ENCODE data around the gene GALNTL6.

The GALNTL6 gene

GRCh38 chr4:172495769-172496168, 682.6 kb downstream of the GALNTL6 start:
- H3K4me3 ChIP-seq (ENCODE audit: control insufficient read depth, low read depth, low read length): no peak overlapping the region
- no peak for DNase-seq (ENCODE audit: low read depth)
- TF ChIP-seq CTCF (IDR thresholded peaks at IDR 0.05; ENCODE audit: control insufficient read depth, insufficient read depth, low read depth, low read length, missing control alignments): no peak

GRCh38 chr4:172497321-172497720, 684.1 kb downstream of the GALNTL6 start:
- no peak overlapping the region for H3K4me3 ChIP-seq (ENCODE audit: control insufficient read depth, low read depth, low read length)
- no peak for TF ChIP-seq CTCF (IDR thresholded peaks at IDR 0.05; ENCODE audit: control insufficient read depth, insufficient read depth, low read depth, low read length, missing control alignments)
- DNase-seq (ENCODE audit: low read depth): no peak

- TF ChIP-seq CTCF (IDR thresholded peaks at IDR 0.05; ENCODE audit: control insufficient read depth, insufficient read depth, low read depth, low read length, missing control alignments): no peak
- no peak overlapping the region for H3K4me3 ChIP-seq (ENCODE audit: control insufficient read depth, low read depth, low read length)
- no peak for DNase-seq (ENCODE audit: low read depth)
These were observed 700.8 kb downstream of the GALNTL6 start for GRCh38 chr4:172514011-172514410.

GRCh38 chr4:172514801-172515200, 701.6 kb downstream of the GALNTL6 start:
- no peak for TF ChIP-seq CTCF (IDR thresholded peaks at IDR 0.05; ENCODE audit: control insufficient read depth, insufficient read depth, low read depth, low read length, missing control alignments)
- no peak for DNase-seq (ENCODE audit: low read depth)
- no peak overlapping the region for H3K4me3 ChIP-seq (ENCODE audit: control insufficient read depth, low read depth, low read length)

GRCh38 chr4:172515266-172515879, 702.2 kb downstream of the GALNTL6 start:
- no peak for TF ChIP-seq CTCF (IDR thresholded peaks at IDR 0.05; ENCODE audit: control insufficient read depth, insufficient read depth, low read depth, low read length, missing control alignments)
- no peak for DNase-seq (ENCODE audit: low read depth)
- H3K4me3 ChIP-seq (ENCODE audit: control insufficient read depth, low read depth, low read length): no peak overlapping the region

- no peak for DNase-seq (ENCODE audit: low read depth)
- H3K4me3 ChIP-seq (ENCODE audit: control insufficient read depth, low read depth, low read length): no peak overlapping the region
- no peak for TF ChIP-seq CTCF (IDR thresholded peaks at IDR 0.05; ENCODE audit: control insufficient read depth, insufficient read depth, low read depth, low read length, missing control alignments)
These were observed 704.2 kb downstream of the GALNTL6 start for GRCh38 chr4:172517391-172517790.

- H3K4me3 ChIP-seq (ENCODE audit: control insufficient read depth, low read depth, low read length): no peak overlapping the region
- no peak for TF ChIP-seq CTCF (IDR thresholded peaks at IDR 0.05; ENCODE audit: control insufficient read depth, insufficient read depth, low read depth, low read length, missing control alignments)
- DNase-seq (ENCODE audit: low read depth): no peak
These were observed 708.0 kb downstream of the GALNTL6 start for GRCh38 chr4:172521248-172521647.
